Activated naive CD4-positive, alpha-beta T cell treated with anti-CD3 and anti-CD28 coated beads, Interleukin-2, amount 50 U/mL, for 24 hours (primary cell): ENCODE data around the gene DERL3.

Experiments used
- H3K27ac Mint-ChIP-seq: one replicate; pipeline ENCODE4 v1.8.0; 2021; ENCODE audit warnings: mild to moderate bottlenecking, mixed read lengths
- H3K27me3 Mint-ChIP-seq: one replicate; pipeline ENCODE4 v1.8.0; 2021; ENCODE audit warnings: mixed read lengths
- H3K36me3 Mint-ChIP-seq: one replicate; pipeline ENCODE4 v1.8.0; 2021; ENCODE audit warnings: mixed read lengths
- H3K4me1 Mint-ChIP-seq: one replicate; pipeline ENCODE4 v1.8.0; 2021; ENCODE audit warnings: mixed read lengths
- H3K4me3 Mint-ChIP-seq: one replicate; pipeline ENCODE4 v1.8.0; 2021; ENCODE audit warnings: mild to moderate bottlenecking, mixed read lengths
- H3K9me3 Mint-ChIP-seq: one replicate; pipeline ENCODE4 v1.8.0; 2021; ENCODE audit warnings: mixed read lengths

Gene DERL3

DNA sequence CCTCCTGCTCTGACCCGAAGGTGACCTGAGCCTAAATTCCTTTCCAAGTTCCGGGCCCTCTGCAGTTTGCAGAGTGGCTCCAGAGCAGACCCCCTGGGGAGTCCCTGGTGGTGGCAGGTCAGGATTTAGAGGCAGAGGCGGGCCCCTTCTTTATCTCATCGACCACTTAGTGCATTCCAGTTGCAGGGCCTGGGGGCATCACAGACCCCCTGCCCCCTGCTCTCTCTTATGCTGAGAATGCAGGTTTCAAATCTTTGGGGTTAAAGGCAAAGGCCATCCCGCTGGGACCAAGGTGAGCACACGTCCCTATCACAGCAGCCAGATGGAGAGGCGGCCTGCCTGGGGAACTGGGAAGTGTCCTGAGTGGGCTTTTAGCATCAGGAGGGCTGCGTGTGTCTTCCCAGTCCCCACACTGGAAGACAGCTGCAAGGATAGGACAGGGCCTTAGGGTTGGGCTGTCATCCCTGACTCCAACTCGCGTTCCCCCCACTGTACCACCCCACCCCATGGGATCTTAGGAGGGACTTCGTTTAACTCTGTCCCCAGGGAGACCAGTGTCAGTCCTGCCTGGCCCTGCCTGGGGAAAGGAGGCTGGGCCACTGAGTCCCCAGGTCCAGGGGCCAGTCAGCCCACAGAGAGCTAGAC is 11.3 kb downstream of the DERL3 start:
- Mint-ChIP-seq H3K27ac (no peak overlapping the region), H3K27me3 (no peaks in the 10 kb centered on the region), H3K4me3 (no peak overlapping the region), H3K36me3 (peaks cover 8% of the 10 kb centered on the region), H3K4me1 (peaks cover 3% of the 10 kb centered on the region), H3K9me3 (no peaks in the 10 kb centered on the region)

- Mint-ChIP-seq H3K4me1 (peaks cover 3% of the 10 kb centered on the region), H3K36me3 (peaks cover 8% of the 10 kb centered on the region), H3K9me3 (no peaks in the 10 kb centered on the region), H3K4me3 (no peak overlapping the region), H3K27ac (no peak overlapping the region), H3K27me3 (no peaks in the 10 kb centered on the region)
These were observed 12.1 kb downstream of the DERL3 start for GRCh38 chr22:23826510-23827350.

DNA sequence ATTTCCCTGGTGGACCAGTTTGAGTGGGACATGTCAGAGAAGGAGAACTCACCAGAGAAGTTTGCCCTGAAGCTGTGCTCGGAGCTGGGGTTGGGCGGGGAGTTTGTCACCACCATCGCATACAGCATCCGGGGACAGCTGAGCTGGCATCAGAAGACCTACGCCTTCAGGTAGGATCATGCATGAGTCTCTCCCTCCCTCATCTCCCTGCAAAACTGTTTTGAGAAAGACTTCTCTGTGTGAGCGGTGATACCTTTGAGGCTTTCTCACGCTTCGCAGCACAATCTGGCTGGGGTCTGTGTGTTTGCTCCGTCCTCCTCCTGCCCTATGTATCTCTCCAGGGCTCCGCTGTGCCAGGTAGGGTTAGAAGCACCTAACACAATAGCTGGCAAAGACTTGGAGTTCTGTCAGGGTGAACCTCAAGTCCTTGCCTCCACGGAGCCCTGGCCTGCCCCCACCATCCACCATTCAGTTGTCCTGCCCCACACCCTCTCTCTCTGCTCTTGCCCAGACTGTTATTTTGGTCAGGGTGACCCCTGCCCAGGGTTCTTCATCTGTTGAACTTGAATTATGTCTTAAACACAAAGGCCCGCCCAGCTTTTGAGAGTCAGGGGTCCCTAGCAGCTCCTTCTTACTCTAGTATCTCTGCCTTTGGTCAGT is 13.4 kb downstream of the DERL3 start:
- peak overlapping the region; percentile 74 for H3K27ac Mint-ChIP-seq
- H3K27me3 Mint-ChIP-seq, result no peaks in the 10 kb centered on the region
- H3K4me3 Mint-ChIP-seq, result no peak overlapping the region
- peaks cover 7% of the 10 kb centered on the region for H3K36me3 Mint-ChIP-seq
- no peaks in the 10 kb centered on the region for H3K9me3 Mint-ChIP-seq
- H3K4me1 Mint-ChIP-seq, result peaks cover 3% of the 10 kb centered on the region

GRCh38 chr22:23824476-23825245 is 14.1 kb downstream of the DERL3 start:
- H3K4me3 Mint-ChIP-seq, result no peak overlapping the region
- no peaks in the 10 kb centered on the region for H3K4me1 Mint-ChIP-seq
- peaks cover 5% of the 10 kb centered on the region for H3K36me3 Mint-ChIP-seq
- H3K27ac Mint-ChIP-seq, result no peak overlapping the region
- H3K9me3 Mint-ChIP-seq, result no peaks in the 10 kb centered on the region
- H3K27me3 Mint-ChIP-seq, result no peaks in the 10 kb centered on the region

GRCh38 chr22:23823331-23823791 is 15.4 kb downstream of the DERL3 start:
- peaks cover 6% of the 10 kb centered on the region for H3K36me3 Mint-ChIP-seq
- H3K27ac Mint-ChIP-seq, result no peak overlapping the region

DNA sequence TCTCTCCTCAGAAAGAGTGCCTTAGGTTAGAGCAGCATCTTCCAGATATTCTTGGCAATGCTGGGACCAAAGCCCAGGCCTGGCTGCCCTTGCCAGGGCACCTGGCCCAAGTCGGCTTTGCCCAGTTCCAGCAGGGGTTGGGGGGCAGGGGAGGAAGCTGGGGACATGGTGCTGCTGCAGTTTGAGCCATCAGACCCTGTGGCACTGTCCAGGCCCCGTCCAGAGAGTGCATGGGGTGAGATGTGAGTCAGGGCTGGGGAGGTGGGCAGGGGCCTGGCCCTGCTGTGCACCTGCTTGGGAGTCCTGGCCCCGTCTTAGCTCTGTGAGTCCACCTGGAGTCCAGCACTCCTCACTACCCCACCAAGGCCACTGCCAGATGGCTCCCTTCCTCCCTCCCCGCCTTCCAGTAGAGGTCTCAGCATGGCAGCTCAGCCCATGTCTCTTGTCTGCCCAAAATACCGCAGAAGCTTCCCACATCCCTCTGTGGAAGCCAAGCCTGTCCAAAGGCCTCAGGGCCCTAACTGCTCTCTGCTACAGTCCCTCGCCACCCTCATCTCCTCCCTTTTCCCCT is 16.6 kb downstream of the DERL3 start:
- no peak overlapping the region for H3K27ac Mint-ChIP-seq

More at GRCh38 chr22:23823331-23823791, 15.4 kb downstream of the DERL3 start:
- H3K4me3 Mint-ChIP-seq, result no peak overlapping the region
- H3K27me3 Mint-ChIP-seq, result no peaks in the 10 kb centered on the region
- H3K9me3 Mint-ChIP-seq, result no peaks in the 10 kb centered on the region
- no peaks in the 10 kb centered on the region for H3K4me1 Mint-ChIP-seq

DNA sequence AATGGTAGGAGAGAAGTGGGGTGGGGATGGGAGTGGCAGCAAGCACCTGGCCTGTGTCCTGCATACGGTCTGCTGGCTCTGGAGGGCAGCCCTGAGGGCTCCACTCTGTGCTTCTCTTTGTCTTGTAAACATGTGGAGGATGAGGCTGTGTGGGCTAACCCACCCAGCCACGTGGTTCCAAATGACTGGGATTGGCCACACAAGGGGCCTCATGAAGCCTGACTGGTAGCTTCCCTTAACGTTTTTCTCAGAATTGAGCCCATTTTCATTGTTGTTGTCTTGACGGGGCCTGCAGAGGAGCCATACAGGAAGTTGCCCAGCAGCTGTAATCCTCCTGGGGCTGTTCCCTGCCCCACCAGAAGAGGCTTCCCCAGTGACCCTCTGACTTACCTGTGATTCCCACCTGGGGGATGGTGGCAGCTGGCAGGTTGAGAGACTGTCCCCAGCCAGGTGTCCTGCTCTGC is 18.0 kb downstream of the DERL3 start:
- Mint-ChIP-seq H3K27ac (peak overlapping the region; percentile 21), H3K4me3 (no peak overlapping the region), H3K4me1 (no peaks in the 10 kb centered on the region), H3K9me3 (no peaks in the 10 kb centered on the region), H3K27me3 (no peaks in the 10 kb centered on the region), H3K36me3 (peaks cover 6% of the 10 kb centered on the region)

More for the DNA sequence above, 16.6 kb downstream of the DERL3 start:
- H3K9me3 Mint-ChIP-seq, result no peaks in the 10 kb centered on the region
- no peak overlapping the region for H3K4me3 Mint-ChIP-seq
- no peaks in the 10 kb centered on the region for H3K27me3 Mint-ChIP-seq
- H3K36me3 Mint-ChIP-seq, result peaks cover 8% of the 10 kb centered on the region
- no peaks in the 10 kb centered on the region for H3K4me1 Mint-ChIP-seq

- no peaks in the 10 kb centered on the region for H3K4me1 Mint-ChIP-seq
- no peaks in the 10 kb centered on the region for H3K27me3 Mint-ChIP-seq
- H3K9me3 Mint-ChIP-seq, result no peaks in the 10 kb centered on the region
- H3K27ac Mint-ChIP-seq, result no peak overlapping the region
- no peak overlapping the region for H3K4me3 Mint-ChIP-seq
- peaks cover 5% of the 10 kb centered on the region for H3K36me3 Mint-ChIP-seq
These were observed 20.3 kb downstream of the DERL3 start for GRCh38 chr22:23818541-23818940.

GRCh38 chr22:23817146-23817545 is 21.7 kb downstream of the DERL3 start:
- Mint-ChIP-seq H3K4me3 (no peak overlapping the region), H3K4me1 (no peaks in the 10 kb centered on the region), H3K27me3 (no peaks in the 10 kb centered on the region), H3K9me3 (no peaks in the 10 kb centered on the region), H3K27ac (no peak overlapping the region), H3K36me3 (peaks cover 7% of the 10 kb centered on the region)

- no peaks in the 10 kb centered on the region for H3K4me1 Mint-ChIP-seq
- no peak overlapping the region for H3K4me3 Mint-ChIP-seq
- no peak overlapping the region for H3K27ac Mint-ChIP-seq
These were observed 22.4 kb downstream of the DERL3 start for GRCh38 chr22:23816156-23816976.

GRCh38 chr22:23815541-23816155 is 23.2 kb downstream of the DERL3 start:
- no peaks in the 10 kb centered on the region for H3K4me1 Mint-ChIP-seq
- no peaks in the 10 kb centered on the region for H3K27me3 Mint-ChIP-seq
- H3K27ac Mint-ChIP-seq, result no peak overlapping the region
- H3K9me3 Mint-ChIP-seq, result no peaks in the 10 kb centered on the region
- no peak overlapping the region for H3K4me3 Mint-ChIP-seq
- peaks cover 7% of the 10 kb centered on the region for H3K36me3 Mint-ChIP-seq

More at GRCh38 chr22:23816156-23816976, 22.4 kb downstream of the DERL3 start:
- Mint-ChIP-seq H3K9me3 (no peaks in the 10 kb centered on the region), H3K27me3 (no peaks in the 10 kb centered on the region), H3K36me3 (peaks cover 7% of the 10 kb centered on the region)

GRCh38 chr22:23812378-23812777 is 26.4 kb downstream of the DERL3 start:
- no peak overlapping the region for H3K27ac Mint-ChIP-seq
- H3K4me1 Mint-ChIP-seq, result no peaks in the 10 kb centered on the region
- H3K4me3 Mint-ChIP-seq, result no peak overlapping the region
- no peaks in the 10 kb centered on the region for H3K27me3 Mint-ChIP-seq
- peaks cover 9% of the 10 kb centered on the region for H3K36me3 Mint-ChIP-seq
- H3K9me3 Mint-ChIP-seq, result no peaks in the 10 kb centered on the region

GRCh38 chr22:23806837-23807236 is 32.0 kb downstream of the DERL3 start:
- no peaks in the 10 kb centered on the region for H3K27me3 Mint-ChIP-seq
- peaks cover 14% of the 10 kb centered on the region for H3K36me3 Mint-ChIP-seq
- no peaks in the 10 kb centered on the region for H3K9me3 Mint-ChIP-seq
- no peaks in the 10 kb centered on the region for H3K4me1 Mint-ChIP-seq
- no peak overlapping the region for H3K27ac Mint-ChIP-seq
- H3K4me3 Mint-ChIP-seq, result no peak overlapping the region

DNA sequence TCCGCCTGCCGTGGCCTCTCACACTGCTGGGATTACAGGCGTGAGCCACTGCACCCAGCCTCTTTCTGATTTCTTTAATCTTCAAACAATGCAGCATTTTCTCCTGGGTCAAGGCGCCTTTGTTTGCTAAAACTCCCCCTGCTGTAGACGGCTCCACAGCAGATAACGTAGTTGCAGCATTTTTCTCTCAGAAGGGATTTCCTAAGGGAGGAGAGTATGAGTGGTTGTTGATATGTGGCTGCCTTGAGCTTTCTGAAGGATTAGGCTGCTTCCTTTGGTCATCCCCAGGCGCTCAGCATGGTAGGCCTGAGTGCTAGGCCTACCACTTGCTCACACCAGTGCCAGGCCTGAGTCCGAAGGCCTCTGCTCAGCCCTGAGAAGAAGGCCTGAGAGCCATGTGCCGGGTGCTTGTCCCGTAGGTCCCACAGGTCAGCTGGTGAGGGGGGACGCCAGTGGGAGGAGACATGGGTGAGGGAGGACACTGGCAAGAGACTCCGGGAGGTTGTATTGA is 34.0 kb downstream of the DERL3 start:
- H3K4me1 Mint-ChIP-seq, result no peaks in the 10 kb centered on the region

More for the DNA sequence above, 34.0 kb downstream of the DERL3 start:
- no peaks in the 10 kb centered on the region for H3K9me3 Mint-ChIP-seq
- peaks cover 16% of the 10 kb centered on the region for H3K36me3 Mint-ChIP-seq
- H3K27me3 Mint-ChIP-seq, result no peaks in the 10 kb centered on the region
- H3K4me3 Mint-ChIP-seq, result no peak overlapping the region
- no peak overlapping the region for H3K27ac Mint-ChIP-seq
